ENCODE data around the gene SAP25. TPM values are rescaled to one million over a fixed set of nuclear protein-coding genes. Genes with fewer than 3 reads are reported as not detected.

Gene SAP25
- total RNA-seq, 1 experiment from 2014 or later: 2.0 TPM

DNA sequence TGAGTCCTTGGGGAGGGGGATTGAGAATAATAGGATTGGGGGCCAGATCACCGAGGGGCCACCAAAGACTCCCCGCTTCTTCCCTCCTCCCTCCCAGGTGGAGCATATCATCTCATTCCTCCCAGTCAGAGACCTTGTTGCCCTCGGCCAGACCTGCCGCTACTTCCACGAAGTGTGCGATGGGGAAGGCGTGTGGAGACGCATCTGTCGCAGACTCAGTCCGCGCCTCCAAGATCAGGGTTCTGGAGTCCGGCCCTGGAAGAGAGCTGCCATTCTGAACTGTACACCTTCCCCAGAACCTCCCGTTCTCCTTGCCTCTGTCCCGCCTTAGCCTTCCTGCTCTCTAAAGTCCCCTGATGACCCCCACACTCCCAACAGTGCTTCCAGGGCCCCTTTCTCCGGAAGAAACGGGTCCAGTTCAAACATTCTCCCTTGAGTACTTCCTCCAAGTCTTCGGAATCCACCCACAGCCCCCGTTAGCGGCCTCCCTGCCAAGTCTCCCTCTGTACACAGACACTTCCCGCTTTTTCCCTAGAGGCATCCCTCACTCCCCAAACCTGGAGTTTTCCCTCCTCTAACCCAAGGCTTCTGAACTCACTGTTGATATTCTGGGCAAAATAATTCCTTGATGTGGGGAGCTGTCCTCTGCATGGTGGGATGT is 16.5 kb upstream of the SAP25 start:
- POLR2A ChIA-PET: no interaction called here
- Histone ChIP-seq H3K36me3 (ENCODE audit: control insufficient read depth, insufficient read depth, low read length) (no peaks in the 10 kb centered on the region), H3K9me3 (no peaks in the 10 kb centered on the region), H3K4me1 (no peaks in the 10 kb centered on the region), H3K27me3 (replicated peaks; ENCODE audit: control insufficient read depth, insufficient read depth, low read length) (no peaks in the 10 kb centered on the region), H3K4me3 (ENCODE audit: low read depth, low read length) (no peak overlapping the region)
- peaks cover 6% of the 10 kb centered on the region for H3K4me1 Mint-ChIP-seq (ENCODE audit: low read depth, unreplicated experiment)
- no peaks in the 10 kb centered on the region for H3K9me3 Mint-ChIP-seq (ENCODE audit: unreplicated experiment)
- H3K4me3 Mint-ChIP-seq (ENCODE audit: unreplicated experiment): no peak overlapping the region
- TF ChIP-seq, protein P1, sequence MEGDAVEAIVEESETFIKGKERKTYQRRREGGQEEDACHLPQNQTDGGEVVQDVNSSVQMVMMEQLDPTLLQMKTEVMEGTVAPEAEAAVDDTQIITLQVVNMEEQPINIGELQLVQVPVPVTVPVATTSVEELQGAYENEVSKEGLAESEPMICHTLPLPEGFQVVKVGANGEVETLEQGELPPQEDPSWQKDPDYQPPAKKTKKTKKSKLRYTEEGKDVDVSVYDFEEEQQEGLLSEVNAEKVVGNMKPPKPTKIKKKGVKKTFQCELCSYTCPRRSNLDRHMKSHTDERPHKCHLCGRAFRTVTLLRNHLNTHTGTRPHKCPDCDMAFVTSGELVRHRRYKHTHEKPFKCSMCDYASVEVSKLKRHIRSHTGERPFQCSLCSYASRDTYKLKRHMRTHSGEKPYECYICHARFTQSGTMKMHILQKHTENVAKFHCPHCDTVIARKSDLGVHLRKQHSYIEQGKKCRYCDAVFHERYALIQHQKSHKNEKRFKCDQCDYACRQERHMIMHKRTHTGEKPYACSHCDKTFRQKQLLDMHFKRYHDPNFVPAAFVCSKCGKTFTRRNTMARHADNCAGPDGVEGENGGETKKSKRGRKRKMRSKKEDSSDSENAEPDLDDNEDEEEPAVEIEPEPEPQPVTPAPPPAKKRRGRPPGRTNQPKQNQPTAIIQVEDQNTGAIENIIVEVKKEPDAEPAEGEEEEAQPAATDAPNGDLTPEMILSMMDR (IDR thresholded peaks at IDR 0.05; ENCODE audit: insufficient read depth in 1 of 2, low read depth in 1 of 2, low read length in 1 of 2, severe bottlenecking in 1 of 2, unreplicated experiment in 1 of 2): no peak
- H3K27me3 Mint-ChIP-seq (ENCODE audit: insufficient read depth, unreplicated experiment): no peaks in the 10 kb centered on the region
- intact Hi-C loops (cut with micrococcal nuclease; ENCODE audit: unreplicated experiment): no loop called here
- no peak for DNase-seq
- H3K27ac Mint-ChIP-seq (ENCODE audit: unreplicated experiment): no peak overlapping the region
- peaks cover 34% of the 10 kb centered on the region for H3K36me3 Mint-ChIP-seq (ENCODE audit: insufficient read depth, unreplicated experiment)
- CTCF ChIA-PET: no interaction called here
- BruUV-seq (replicated peaks): no TSS peak

DNA sequence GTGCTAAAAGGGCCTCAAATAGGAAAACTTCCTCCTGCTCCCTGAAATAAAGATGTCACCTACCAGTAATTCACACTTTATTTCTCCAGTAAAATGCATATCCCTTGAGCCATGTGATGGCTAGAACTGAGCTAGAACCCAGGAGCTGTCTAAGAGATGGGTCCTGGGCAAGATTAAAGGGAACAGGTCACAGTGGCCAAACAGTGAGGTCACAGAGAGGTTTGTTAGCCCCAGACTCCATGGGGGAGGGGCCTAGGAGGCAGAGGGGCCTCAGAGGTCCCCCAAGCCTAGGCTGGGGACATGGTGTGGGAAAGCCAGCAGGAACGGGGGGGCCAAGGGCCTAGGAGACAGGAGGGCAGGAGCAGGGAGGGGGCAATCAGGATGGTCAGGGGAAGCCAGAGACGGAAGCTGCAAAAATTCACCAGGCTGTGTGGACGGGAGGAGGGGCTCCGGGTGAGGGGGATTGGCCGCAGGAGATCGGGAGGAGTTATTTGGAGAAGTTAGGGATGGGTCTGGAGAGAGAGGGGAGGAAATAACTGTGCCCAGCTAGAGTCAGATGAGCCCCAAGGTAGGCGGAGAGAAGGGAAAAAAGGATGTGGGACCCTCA is 15.7 kb upstream of the SAP25 start:
- DNase-seq: no peak
- Histone ChIP-seq H3K4me1 (no peaks in the 10 kb centered on the region), H3K36me3 (ENCODE audit: control insufficient read depth, insufficient read depth, low read length) (no peaks in the 10 kb centered on the region), H3K27me3 (replicated peaks; ENCODE audit: control insufficient read depth, insufficient read depth, low read length) (no peaks in the 10 kb centered on the region), H3K4me3 (ENCODE audit: low read depth, low read length) (no peak overlapping the region), H3K9me3 (no peaks in the 10 kb centered on the region)
- TF ChIP-seq, protein P1 (IDR thresholded peaks at IDR 0.05; ENCODE audit: insufficient read depth in 1 of 2, low read depth in 1 of 2, low read length in 1 of 2, severe bottlenecking in 1 of 2, unreplicated experiment in 1 of 2): no peak
- ChIA-PET CTCF (interaction anchor here (0.5 to 1.8 kb wide), 10 partner anchors 10 to 263 kb away, joined by 3 to 21 read pairs (median 4); partner anchors contain the start of genes AGFG2, EPHB4, MOSPD3 and SLC12A9), POLR2A (no interaction called here)
- H3K27ac Mint-ChIP-seq (ENCODE audit: unreplicated experiment): no peak overlapping the region
- peaks cover 6% of the 10 kb centered on the region for H3K4me1 Mint-ChIP-seq (ENCODE audit: low read depth, unreplicated experiment)
- BruUV-seq (replicated peaks): no TSS peak
- H3K9me3 Mint-ChIP-seq (ENCODE audit: unreplicated experiment): no peaks in the 10 kb centered on the region
- H3K36me3 Mint-ChIP-seq (ENCODE audit: insufficient read depth, unreplicated experiment): peaks cover 40% of the 10 kb centered on the region
- no peak overlapping the region for H3K4me3 Mint-ChIP-seq (ENCODE audit: unreplicated experiment)
- H3K27me3 Mint-ChIP-seq (ENCODE audit: insufficient read depth, unreplicated experiment): no peaks in the 10 kb centered on the region
- intact Hi-C loops (cut with micrococcal nuclease; ENCODE audit: unreplicated experiment): no loop called here

DNA sequence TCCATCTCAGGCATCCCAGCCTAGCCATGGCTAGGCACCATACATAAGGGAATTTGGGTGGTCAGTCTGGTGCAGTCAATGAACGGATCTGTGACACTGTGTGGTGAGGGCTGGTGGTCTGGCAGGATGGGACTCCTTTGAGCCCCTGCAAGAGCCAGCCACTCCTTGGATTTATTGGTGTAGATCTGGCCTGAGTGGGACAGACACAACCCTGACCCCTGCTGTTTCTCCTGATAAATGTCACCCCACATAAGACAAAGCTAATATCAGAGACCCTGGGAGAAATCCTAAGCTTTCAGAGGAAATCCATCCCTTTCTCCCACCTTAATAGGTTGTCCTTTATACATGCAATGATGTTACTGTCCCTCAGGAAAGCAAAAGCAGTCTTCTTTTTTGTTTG is 14.7 kb upstream of the SAP25 start:
- ChIA-PET POLR2A (no interaction called here), CTCF (interaction anchor here (0.5 to 1.8 kb wide), 21 partner anchors 11 to 629 kb away, joined by 3 to 21 read pairs (median 4); partner anchors contain the start of genes AGFG2, MOSPD3, PLOD3 and POP7)
- H3K4me3 Mint-ChIP-seq (ENCODE audit: unreplicated experiment): peak overlapping the region; percentile 14
- H3K36me3 ChIP-seq (ENCODE audit: control insufficient read depth, insufficient read depth, low read length): 0 out of 2 replicates have a peak, but pooled peaks cover 2% of the 10 kb centered on the region
- no peaks in the 10 kb centered on the region for H3K9me3 ChIP-seq
- H3K4me1 Mint-ChIP-seq (ENCODE audit: low read depth, unreplicated experiment): peaks cover 11% of the 10 kb centered on the region
- no peaks in the 10 kb centered on the region for H3K27me3 Mint-ChIP-seq (ENCODE audit: insufficient read depth, unreplicated experiment)
- no peaks in the 10 kb centered on the region for H3K27me3 ChIP-seq (replicated peaks; ENCODE audit: control insufficient read depth, insufficient read depth, low read length)
- TF ChIP-seq, protein P1 (IDR thresholded peaks at IDR 0.05; ENCODE audit: insufficient read depth in 1 of 2, low read depth in 1 of 2, low read length in 1 of 2, severe bottlenecking in 1 of 2, unreplicated experiment in 1 of 2): peak in 1 of 2 experiments; percentile 34
- intact Hi-C loops (cut with micrococcal nuclease; ENCODE audit: unreplicated experiment): loop anchor here (1.0 kb wide), 1 partner anchor 119 kb away; no protein-coding TSS in a partner anchor
- no peaks in the 10 kb centered on the region for H3K9me3 Mint-ChIP-seq (ENCODE audit: unreplicated experiment)
- no peak overlapping the region for H3K27ac Mint-ChIP-seq (ENCODE audit: unreplicated experiment)
- H3K36me3 Mint-ChIP-seq (ENCODE audit: insufficient read depth, unreplicated experiment): peaks cover 34% of the 10 kb centered on the region
- DNase-seq: no peak
- peaks cover 7% of the 10 kb centered on the region for H3K4me1 ChIP-seq
- no peak overlapping the region for H3K4me3 ChIP-seq (ENCODE audit: low read depth, low read length)
- no TSS peak for BruUV-seq (replicated peaks)

Measured in Caco-2 (cell line).